Peyer's patch (tissue), 4 donors: ENCODE results near the gene STYXL2. TPM values are rescaled to one million over a fixed set of nuclear protein-coding genes. Genes with fewer than 3 reads are reported as not detected.

Source experiments
- DNase-seq, 3 donors: peaks; one replicate each; pipeline ENCODE4 v3.0.0-alpha.2; 2017 to 2019
- H3K27ac ChIP-seq, 4 donors: fragments of 200-600 bp; sonication (generic); one replicate each; pipeline ENCODE4 v1.5.1; 2016 to 2019
- H3K27me3 ChIP-seq, 2 donors: fragments of 200-600 bp; sonication (generic); one replicate each; pipeline ENCODE4 v1.5.1; 2019
- H3K36me3 ChIP-seq, 3 donors: fragments of 200-600 bp; sonication (generic); one replicate each; pipeline ENCODE4 v1.5.1; 2016 to 2019
- H3K4me1 ChIP-seq, 4 donors: fragments of 200-600 bp; sonication (generic); one replicate each; pipeline ENCODE4 v1.5.1; 2016 to 2019
- H3K4me3 ChIP-seq, 4 donors: fragments of 200-600 bp; sonication (generic); 1 replicate in 3 of 4; 2 replicates in 1 of 4; pipeline ENCODE4 v1.5.1; 2016 to 2019; ENCODE audit warnings: mild to moderate bottlenecking in 1 of 4
- H3K9me3 ChIP-seq, 4 donors: fragments of 200-600 bp; sonication (generic); one replicate each; pipeline ENCODE4 v1.5.1; 2016 to 2019; ENCODE audit warnings: mild to moderate bottlenecking in 1 of 4
- CTCF ChIP-seq, 6 experiments: fragments of 450-650 bp in 4 of 6; fragments of 200-600 bp in 2 of 6; sonication (generic) in 1 of 6; IDR thresholded peaks; one replicate each; pipeline ENCODE4 v1.5.1; 2017 to 2019; ENCODE audit warnings: antibody characterized with exemption in 6 of 6, mild to moderate bottlenecking in 3 of 6, moderate library complexity in 1 of 6
- POLR2A ChIP-seq, 2 donors: fragments of 450-650 bp; IDR thresholded peaks; one replicate each; pipeline ENCODE4 v1.5.1; 2017; ENCODE audit warnings: antibody characterized with exemption in 2 of 2, mild to moderate bottlenecking in 2 of 2, moderate library complexity in 2 of 2
- total RNA-seq, 4 donors: library from RNA; depleted of rRNA; stranded (reverse); fragments of >200 nt; gene quantifications; one replicate each; pipeline ENCODE4 v1.1.0, GENCODE V29; 2016

STYXL2 gene
- total RNA-seq, 4 donors from 2014 or later: not detected

GRCh38 chr1:167121375-167122120 is 27.7 kb downstream of the STYXL2 start:
- peak overlapping the region; percentile 25 to 61 (median 42) for H3K4me3 ChIP-seq
- no peaks in the 10 kb centered on the region for H3K9me3 ChIP-seq
- H3K4me1 ChIP-seq: peaks cover 0 to 6% (median 2%) of the 10 kb centered on the region in 4 donors
- peak in 2 of 3 donors; percentile 81 to 87 for DNase-seq
- H3K27me3 ChIP-seq: no peaks in the 10 kb centered on the region
- TF ChIP-seq POLR2A (IDR thresholded peaks at IDR 0.05): peak; percentile 49 to 50
- TF ChIP-seq CTCF (IDR thresholded peaks at IDR 0.05): no peak
- peak overlapping the region in 3 of 4 donors; percentile 42 to 71 (median 45) for H3K27ac ChIP-seq
- H3K36me3 ChIP-seq: no peaks in the 10 kb centered on the region

- H3K27me3 ChIP-seq: no peaks in the 10 kb centered on the region
- no peaks in the 10 kb centered on the region for H3K36me3 ChIP-seq
- no peak overlapping the region for H3K4me3 ChIP-seq
- DNase-seq: no peak
- TF ChIP-seq POLR2A (IDR thresholded peaks at IDR 0.05) (no peak), CTCF (IDR thresholded peaks at IDR 0.05) (no peak)
- H3K9me3 ChIP-seq: no peaks in the 10 kb centered on the region
- peak overlapping the region in 1 of 4 donors; percentile 42 for H3K27ac ChIP-seq
- peaks cover 0 to 6% (median 2%) of the 10 kb centered on the region in 4 donors for H3K4me1 ChIP-seq
These were observed 28.2 kb downstream of the STYXL2 start for GRCh38 chr1:167122121-167122480.

GRCh38 chr1:167122568-167122967 is 28.7 kb downstream of the STYXL2 start:
- TF ChIP-seq CTCF (IDR thresholded peaks at IDR 0.05): no peak
- TF ChIP-seq POLR2A (IDR thresholded peaks at IDR 0.05): no peak
- no peak overlapping the region for H3K27ac ChIP-seq

GRCh38 chr1:167126317-167126716 is 32.4 kb downstream of the STYXL2 start:
- DNase-seq: no peak
- TF ChIP-seq POLR2A (IDR thresholded peaks at IDR 0.05) (no peak), CTCF (IDR thresholded peaks at IDR 0.05) (no peak)
- Histone ChIP-seq H3K4me1 (peaks cover 0 to 4% (median under 1%) of the 10 kb centered on the region in 4 donors), H3K9me3 (no peaks in the 10 kb centered on the region), H3K27me3 (no peaks in the 10 kb centered on the region), H3K4me3 (no peak overlapping the region), H3K36me3 (no peaks in the 10 kb centered on the region), H3K27ac (no peak overlapping the region)

More at GRCh38 chr1:167122568-167122967, 28.7 kb downstream of the STYXL2 start:
- H3K36me3 ChIP-seq: no peaks in the 10 kb centered on the region
- no peaks in the 10 kb centered on the region for H3K27me3 ChIP-seq
- peaks cover 0 to 6% (median 2%) of the 10 kb centered on the region in 4 donors for H3K4me1 ChIP-seq
- no peak overlapping the region for H3K4me3 ChIP-seq
- H3K9me3 ChIP-seq: no peaks in the 10 kb centered on the region
- no peak for DNase-seq

- no peak overlapping the region for H3K4me3 ChIP-seq
- no peak for TF ChIP-seq POLR2A (IDR thresholded peaks at IDR 0.05)
- no peak for TF ChIP-seq CTCF (IDR thresholded peaks at IDR 0.05)
- no peaks in the 10 kb centered on the region for H3K9me3 ChIP-seq
- H3K27me3 ChIP-seq: no peaks in the 10 kb centered on the region
- H3K36me3 ChIP-seq: no peaks in the 10 kb centered on the region
- no peak for DNase-seq
- H3K4me1 ChIP-seq: no peaks in the 10 kb centered on the region
- H3K27ac ChIP-seq: no peak overlapping the region
These were observed 32.9 kb downstream of the STYXL2 start for GRCh38 chr1:167126811-167127210.
